Left forelimb (tissue), 1 donor: Measurements from ENCODE around the gene CYSTM1.

ENCODE experiments used
- DNase-seq: peaks from one replicate; pipeline ENCODE4 v3.0.0-alpha.2; 2018; ENCODE audit warnings: low spot score

The CYSTM1 gene

DNA sequence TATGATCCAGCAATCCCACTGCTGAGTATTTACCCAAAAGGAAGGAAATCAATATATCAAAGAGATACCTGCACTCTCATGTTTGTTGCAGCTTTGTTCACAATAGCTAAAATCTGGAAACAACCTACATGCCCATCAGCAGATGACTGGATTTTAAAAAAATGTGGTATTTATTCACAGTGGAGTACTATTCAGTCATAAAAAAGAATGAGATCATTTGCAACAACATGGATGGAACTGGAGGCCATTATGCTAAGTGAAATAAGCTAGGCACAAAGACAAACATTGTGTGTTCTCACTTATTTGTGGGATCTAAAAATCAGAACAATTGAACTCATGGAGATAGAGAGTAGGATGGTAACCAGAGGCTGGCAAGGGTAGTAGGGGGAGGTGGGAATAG lies 33.1 kb downstream of the CYSTM1 start:
- DNase-seq: no peak

DNA sequence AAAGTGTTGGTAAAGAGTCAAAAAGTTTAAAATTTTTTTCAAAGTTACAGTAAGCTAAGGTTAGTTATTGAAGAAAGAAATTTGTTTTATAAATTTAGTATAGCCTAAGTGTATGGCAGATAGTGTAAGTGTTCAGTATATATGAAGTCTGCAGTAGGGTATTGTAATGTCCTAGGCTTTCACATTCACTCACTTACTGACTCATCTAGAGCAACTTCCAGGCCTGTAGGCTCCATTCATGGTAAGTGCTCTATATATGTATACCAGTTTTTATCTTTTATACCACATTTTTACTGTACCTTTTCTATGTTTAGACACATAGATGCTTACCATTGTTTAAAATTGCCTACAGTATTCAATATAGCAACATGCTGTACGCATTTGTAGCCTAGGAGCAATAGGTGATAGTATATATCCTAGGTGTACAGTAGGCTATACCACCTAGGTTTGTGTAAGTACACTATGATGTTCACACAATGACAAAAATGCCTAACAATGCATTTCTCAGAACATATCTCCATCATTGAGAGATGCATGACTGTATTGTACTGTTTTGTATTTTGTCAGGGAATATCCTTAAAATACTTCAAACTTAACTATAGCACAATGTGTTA lies 38.5 kb downstream of the CYSTM1 start:
- DNase-seq: no peak

DNA sequence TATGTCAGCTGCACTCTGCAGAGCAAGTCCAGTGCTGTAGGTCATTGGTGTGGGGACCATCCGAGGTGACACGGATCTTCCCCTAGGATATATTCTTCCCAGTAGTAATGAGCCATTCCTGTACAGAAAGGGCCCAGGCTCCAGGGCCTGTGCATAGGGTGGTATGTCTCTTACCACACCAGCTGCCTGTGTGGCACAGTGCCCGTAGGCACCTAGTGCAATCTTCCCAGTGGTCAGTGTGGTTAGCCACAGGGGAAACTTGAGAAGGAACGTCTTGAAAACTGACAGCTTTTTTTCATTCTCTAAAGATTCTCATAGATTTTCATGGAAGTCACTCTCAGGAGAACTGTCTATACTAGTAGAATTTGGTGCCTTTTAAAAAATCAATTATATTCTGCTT lies 39.8 kb downstream of the CYSTM1 start:
- no peak for DNase-seq

DNA sequence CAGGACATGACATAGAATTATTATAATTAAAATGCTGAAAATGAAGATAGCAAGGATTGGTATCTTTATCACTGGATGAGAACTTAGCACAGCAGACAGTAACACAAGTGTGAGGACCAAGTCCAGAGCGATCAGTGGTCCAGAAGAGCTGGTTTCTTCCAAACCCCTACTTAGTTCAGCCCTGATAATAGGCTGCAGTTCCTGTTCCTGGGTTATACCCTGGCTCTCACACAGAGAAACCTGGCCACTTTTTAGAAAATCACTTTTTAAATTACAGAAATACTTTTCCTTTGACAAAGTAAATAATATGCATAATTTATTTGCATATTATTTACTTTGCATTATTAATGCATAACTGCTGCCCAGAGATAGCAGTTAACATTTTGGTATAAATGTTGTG lies 40.3 kb downstream of the CYSTM1 start:
- no peak for DNase-seq

DNA sequence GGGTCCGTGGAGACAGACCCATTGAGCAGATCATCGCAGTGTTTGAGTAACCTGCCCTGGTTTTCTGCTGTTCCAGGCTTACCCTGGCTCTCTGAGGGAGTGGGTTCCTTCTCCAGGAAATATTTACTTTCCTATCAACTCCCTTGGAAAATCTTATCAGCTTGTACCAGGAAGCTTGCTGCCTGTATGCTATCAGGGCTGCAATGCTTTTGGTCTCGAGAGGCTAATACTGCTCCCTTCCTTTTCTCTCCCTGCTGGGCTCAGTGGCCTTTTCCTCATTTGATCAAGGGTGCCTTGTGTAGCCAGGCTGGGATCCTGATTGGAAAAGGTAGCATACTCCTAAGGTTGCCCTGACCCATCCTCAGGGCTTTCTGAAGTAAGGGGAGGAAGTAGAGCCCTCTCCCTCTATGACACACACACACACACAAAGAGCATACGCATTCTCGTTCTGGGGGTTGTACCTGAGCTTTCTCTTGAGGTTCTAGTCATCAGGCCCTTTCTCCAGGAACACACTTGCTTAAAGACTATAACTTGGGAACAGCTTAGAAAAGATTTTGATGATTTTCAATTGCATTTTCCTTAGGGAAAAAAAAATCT lies 41.6 kb downstream of the CYSTM1 start:
- no peak for DNase-seq

DNA sequence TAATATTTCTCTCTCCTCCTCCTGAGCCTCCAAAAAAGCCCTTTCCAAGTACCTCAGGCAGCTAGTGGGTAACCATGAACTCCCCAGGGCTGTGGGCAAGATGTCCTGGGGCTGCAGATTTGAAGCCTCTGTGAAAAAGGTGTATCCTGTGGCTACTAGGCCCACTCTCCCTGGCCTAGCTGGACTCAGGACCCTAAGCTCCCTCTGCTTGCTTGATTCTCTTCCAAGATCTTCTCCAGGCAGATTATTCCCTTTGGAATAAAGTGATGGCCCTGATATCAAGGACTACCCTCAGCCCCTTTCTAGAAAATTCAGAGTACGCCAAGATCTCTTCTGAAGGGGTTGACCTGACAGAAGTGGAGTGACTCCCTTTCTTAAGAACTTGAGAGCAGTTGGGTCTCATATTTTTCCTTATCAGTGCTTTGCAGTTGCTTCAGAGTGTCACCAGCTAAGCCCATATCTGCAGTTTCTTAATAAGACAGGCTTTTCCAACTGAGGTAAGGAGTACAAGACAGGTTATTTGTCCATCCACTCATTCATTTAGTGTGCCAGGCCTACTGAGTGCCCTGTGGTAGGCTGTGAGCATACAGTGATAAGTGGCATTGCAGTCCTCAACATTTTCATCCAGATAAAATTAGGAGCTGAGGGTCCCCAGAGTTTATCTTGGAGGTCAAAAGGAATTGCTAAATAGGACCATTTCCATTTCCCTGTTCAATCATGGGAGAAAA lies 42.5 kb downstream of the CYSTM1 start:
- no peak for DNase-seq

DNA sequence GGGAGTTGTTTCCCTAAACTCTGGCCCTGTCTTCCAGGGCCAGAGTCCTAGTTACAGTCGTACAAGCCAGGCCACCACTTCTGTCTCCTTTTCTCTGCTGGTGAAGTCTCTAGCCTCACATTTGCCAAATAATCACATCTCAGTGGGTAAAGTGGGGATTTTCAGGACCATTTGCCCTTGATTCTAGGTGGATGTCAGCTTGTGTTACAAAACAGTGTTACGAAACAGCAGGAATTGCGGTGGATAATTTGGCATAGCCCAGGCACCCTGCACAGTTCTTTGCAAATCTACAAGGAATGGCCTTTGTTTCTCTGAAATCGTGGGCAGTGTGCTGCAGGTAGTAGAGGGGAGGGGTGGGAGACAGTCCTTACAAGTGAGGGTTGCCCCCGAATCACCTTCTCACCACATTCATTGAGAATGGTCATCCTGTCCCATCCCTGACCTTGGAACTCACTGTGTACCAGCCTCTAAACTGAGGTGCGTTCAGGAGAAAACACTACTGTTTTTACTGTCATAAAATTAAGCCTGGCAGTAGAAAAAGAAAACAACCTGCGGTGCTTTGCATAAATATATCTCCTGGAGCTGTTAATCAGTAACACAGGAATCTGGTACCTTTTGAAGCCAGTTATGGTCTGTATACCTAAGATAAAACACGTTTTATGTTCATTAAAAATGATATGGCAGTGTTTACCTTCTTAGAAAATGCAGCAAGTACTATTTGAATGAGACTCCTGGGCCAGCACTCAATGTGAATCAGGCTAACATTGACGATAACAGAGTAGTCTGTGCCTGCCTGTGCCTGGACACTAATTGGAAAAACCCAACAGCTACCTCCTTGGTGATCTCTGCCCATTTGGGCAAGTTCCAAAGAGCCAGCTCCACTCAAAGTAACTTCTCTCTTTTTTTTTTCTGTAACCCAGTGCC lies 44.3 kb downstream of the CYSTM1 start:
- DNase-seq: no peak

DNA sequence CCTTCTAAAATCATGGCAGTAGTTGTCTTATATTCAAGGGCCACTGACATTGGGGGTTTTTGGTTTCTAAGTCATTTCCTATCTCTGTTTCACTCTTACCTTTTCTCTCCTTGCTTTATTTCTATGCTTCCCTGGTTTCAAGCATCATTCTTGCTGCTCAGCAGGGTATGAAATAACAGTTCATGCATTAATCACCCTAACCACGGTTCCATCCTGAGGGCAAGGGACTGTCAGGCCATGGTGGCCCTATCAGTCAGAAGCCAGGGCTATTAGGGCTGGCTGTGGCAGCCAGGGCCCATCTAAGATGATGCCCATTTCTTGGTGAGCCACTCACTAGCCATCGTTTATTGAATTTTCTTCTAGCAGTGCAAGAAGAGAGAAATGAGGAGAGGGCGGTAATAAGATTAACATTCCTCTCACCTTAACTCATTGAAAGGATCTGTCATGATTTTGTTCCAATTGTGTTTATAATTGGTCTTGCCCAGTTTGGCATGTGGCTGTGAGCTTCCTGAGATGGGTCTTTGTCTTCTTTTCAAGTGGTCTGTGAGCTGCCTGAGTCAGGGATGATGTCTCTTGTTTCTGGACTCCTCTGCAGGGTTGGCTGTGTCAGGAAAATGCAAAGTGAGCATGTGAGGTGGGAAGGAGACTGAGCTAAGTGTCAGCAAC lies 45.2 kb downstream of the CYSTM1 start:
- DNase-seq: no peak

DNA sequence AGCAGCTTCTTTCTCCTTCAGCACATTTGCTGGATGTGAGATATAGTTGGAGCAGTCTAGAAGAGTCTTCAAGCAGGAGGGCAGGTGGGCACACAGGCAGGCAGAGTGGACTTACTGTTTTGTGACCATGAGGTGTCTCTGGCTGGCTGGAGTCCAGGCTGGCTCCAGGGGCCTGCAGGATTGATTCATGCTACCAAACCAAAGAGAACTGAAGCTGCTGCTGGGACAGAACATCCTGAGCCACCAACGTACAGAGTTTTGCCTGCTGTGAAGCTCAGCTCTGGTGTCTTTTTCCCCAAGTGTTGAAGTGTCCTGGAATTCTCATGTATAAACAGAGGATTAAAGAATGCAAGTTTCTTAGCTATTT lies 45.7 kb downstream of the CYSTM1 start:
- no peak for DNase-seq

DNA sequence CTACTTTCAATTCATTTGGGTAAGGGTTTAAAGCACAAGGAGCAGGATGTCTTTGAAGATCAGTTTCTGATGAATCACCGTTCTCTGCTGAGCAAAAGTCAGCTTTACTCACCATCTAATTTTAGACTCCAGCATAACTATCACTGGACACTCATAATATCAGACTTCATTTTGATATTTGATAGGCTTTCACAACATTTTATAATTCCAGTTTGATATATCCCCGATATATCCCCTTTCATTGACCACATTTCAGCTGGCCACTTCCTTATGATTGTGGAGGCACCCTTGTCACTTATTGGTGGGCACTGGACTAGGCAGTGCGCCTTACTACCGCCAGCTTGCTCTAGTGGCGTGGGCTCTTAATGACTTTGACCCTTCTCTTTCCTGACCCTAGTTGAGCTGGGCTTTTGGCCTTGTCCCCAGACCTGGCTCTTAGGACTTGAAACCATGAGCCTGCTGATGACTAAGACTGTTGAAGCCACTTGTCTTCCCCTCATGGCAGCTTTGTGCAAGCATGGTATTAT lies 46.8 kb downstream of the CYSTM1 start:
- DNase-seq: no peak

DNA sequence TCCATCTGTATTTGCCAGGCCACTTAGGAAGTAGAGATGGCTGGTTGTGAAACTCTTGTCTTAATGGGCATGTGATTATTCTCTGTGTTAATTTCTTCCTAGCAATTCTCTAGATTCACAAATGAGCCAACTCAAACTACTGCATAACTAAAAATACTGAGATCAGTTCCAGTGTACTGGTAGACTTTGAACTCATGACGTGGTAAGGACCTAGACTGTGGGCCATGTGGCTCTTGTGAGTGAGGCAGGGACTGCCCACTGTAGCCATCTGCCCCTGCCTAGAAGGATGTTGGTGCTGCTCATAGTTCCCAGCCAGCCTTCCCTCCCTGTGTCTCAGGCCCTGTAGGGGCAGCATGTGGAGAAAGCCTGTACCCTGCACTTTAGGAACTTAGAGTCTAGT lies 47.4 kb downstream of the CYSTM1 start:
- no peak for DNase-seq

DNA sequence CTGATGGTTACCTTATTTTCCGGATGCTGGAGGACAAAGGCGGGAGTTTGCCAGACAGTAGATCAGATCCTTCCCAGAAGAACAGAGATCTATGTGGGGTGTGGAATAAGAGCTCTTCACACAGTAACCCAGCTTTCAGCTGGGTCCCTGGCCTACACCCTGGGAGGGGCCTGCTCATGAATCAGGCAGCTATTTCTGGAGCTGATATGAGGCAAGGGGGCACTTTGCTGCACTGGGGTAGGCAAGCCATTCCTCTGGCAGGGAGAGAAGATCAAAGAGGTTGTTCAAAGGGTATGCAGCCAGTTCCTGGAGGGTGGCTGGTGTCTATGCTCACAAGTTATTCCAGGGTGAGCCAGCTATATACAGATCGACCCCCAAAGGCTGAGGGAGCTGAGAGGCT lies 48.6 kb downstream of the CYSTM1 start:
- no peak for DNase-seq

DNA sequence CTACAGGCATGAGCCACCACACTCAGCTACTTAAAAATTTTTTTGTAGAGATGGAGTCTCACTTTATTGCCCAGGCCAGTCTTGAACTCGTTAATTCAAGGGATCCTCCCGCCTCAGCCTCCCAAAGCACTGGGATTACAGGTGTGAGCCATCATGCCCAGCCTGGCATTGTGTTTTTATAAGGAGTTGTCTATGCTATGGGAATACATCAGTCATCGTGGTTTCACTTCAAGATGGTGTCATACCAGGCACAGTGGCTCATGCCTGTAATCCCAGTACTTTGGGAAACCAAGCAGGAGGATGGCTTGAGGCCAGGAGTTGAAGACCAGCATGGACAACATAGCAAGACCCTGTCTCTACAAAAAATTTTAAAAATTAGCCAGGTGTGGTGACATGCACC lies 49.7 kb downstream of the CYSTM1 start:
- no peak for DNase-seq

DNA sequence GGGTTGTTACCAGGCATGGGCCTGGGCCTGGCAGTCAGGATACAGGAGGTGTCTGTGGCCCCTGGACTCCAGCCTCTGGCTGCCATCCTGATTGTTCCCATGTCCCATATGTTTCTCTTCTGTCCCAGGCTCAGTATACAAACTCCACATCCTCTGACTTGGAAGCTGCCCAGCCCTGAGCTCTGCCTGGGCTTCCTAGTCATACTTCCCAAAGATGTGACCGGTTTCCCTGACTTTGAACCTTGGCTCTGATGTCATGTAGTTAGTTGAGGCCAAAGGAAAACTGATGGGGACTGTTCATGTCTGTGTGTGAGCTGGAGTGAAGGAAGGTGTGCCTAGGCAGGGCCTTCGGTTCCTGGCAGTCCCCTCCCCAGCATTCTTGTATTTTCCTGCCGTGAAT lies 50.4 kb downstream of the CYSTM1 start:
- no peak for DNase-seq

DNA sequence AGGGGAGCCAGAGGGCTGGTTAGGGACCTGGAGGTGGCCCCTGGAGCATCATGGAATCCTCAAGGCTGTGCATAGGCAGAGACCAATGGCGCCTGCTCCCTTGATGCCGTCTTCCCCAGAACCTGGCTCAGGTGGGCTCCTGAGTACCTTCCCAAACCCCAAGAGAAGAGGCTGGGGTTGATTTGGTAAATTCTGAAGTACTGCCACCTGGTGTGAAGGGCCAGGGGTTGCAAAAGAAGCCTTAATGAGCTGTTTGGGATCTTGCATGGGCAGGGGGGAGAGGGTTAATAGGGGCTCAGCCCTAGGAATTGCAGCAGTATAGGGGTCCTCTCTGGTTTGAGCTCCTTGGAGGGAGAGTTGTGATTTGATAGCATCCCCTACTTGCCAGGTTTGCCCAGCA lies 52.1 kb downstream of the CYSTM1 start:
- DNase-seq: no peak

DNA sequence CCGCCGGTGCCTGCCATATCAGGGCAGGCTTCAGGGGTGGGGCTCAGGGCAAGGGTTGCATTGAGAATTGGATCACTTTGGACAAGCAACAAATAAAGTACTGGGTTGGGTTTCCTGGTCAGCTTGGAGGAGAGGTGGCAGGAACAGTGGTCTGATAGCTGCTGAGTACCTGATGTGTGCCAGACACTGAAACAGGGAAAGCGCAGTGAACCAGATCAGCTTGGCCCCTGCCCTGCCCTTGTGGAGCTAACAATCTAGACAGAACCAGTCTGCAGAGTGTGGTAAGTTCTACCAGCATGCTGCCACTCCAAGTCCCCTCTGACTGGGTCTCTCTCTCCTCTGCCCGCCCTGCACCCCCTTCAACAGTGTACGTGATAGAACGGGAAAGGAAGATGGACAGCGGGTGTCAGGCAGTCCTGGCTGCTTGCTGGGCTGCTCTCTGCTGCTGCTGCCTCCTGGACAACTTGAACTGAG lies 53.4 kb downstream of the CYSTM1 start:
- no peak for DNase-seq

DNA sequence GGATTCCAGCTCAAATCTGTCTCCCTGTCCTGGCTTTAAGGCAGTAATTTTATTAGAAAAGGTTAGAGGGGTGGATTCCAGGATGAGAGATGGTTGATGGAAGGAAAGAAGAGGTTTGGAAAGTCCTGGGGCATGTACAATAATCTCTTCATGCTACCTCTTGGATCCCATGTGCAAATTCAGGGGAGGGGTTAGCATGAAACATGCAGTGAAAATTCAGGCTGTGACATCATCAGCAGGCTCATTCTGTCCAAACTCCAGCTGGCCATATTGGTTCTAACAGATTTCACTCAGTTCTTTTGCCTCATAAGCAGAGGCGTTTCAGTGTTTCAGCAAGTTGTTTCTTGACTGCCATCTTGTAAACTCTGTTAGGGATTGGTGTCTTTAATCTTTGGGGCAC lies 55.4 kb downstream of the CYSTM1 start:
- DNase-seq: no peak

DNA sequence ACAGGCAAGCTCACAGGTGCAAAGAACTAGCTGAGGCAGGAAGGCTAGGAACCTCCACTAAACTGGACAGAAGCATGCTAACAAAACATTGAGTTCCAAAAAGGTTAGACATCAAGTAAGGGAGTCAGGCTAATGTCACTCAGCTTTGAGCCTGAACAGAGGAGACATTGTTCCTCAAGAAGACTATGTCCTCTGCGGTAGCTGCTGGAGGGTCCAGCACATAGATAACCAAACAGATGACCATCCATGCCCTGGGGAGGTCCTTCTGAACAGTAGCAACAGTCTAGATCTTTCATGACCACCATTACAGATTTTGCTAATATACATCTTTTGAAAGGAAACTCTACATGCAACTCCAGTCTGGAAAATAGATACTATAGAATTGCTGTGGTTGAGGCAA lies 57.7 kb downstream of the CYSTM1 start:
- DNase-seq: no peak

DNA sequence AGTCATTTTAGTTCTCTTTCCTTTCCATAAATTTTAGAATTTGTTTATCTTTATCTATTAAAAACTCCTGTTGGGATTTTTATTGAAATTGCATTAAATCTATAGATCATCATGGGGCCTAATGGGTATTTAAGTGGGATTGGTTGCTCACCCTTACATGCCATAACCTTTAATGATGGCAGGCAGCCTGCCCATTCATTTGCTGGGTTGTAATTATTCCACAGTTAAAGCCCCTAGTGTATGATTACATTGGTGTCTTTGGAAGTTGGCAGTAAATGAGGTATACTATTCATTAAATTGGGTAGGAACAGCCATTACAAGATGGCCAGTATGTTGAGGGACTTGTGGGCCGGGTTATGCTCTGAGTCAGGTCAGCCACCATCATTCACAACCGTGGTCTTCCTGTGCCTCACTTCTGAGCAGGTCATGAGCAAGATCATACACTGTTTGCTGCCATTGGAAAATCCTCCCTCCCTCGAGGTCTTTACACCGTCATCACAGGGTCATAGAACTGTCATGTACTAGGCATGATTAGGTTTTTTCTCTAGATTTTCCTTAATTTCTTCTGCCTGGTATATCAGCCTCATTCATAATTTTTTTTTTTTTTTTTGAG lies 59.5 kb downstream of the CYSTM1 start:
- no peak for DNase-seq

DNA sequence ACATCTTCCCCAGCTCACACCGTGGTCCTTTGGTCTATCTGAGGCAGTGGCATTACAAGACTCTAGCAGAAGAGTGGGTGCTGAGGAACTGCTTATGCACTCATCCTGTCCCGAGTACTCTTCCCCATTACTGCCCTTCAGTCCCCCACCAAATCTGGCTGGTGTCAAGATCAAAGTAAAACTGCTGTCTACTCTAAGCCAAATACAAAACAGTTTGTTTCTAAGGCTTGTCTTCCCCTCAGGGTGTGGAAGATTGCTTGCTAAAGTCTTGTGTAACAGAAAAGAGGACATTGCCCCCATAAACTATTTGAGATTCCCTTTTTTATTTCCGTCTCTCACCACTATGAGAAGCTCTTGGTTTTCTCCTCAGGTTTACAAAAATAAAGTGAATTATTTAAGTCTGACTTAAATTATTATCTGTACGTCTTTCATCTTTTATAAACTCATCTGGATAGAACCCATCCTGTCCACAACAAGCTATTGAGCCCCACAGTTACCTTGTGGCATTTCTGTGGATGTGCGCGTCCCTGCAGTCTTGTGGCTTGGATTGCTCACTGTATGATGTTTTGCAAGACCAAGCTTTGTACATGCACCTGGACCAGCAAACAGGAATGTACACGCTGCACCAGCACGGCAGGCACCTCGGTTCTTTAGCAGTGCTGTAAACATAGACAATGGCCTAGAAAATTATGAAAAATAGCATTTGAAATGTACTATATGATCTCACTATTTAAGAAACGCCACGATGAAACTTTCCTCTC lies 61.0 kb downstream of the CYSTM1 start:
- no peak for DNase-seq
